A673 (cell line): ENCODE data around the gene NCOA7. TPM values are rescaled to one million over a fixed set of nuclear protein-coding genes. Genes with fewer than 3 reads are reported as not detected.

Source experiments
- BruUV-seq: library from RNA; stranded (reverse); fragments of 400-500 nt; replicated peaks from 2 replicates; lab custom pipeline; 2021; lab: Mats Ljungman, UMichigan
- CTCF ChIA-PET: fragments of 300-600 bp; sonication (Branson Sonifier 250); formaldehyde crosslinking; loops from one replicate; lab custom pipeline; 2022; ENCODE audit warnings: antibody characterized with exemption; lab: Charles Lee
- POLR2A ChIA-PET: fragments of 300-600 bp; sonication (Branson Sonifier 250); formaldehyde crosslinking; loops from one replicate; lab custom pipeline; 2022; ENCODE audit warnings: antibody characterized with exemption; ENCODE audit not compliant: low non-redundant PET; lab: Charles Lee
- DNase-seq: peaks from one replicate; pipeline ENCODE4 v3.0.0-alpha.2; 2015; ENCODE audit warnings: low spot score
- H3K27ac ChIP-seq: fragments of 200-600 bp; sonication (generic); 2 replicates; pipeline ENCODE4 v1.5.1; 2016; ENCODE audit warnings: mixed run types, low read depth, mild to moderate bottlenecking, mixed read lengths, antibody characterized with exemption, low read length; ENCODE audit not compliant: poor library complexity, severe bottlenecking
- H3K27me3 ChIP-seq: fragments of 200-600 bp; sonication (generic); replicated peaks from 2 replicates; pipeline ENCODE4 v1.6.1; 2017; ENCODE audit warnings: mixed run types, low read depth, mild to moderate bottlenecking, mixed read lengths, antibody characterized with exemption, low read length; ENCODE audit not compliant: insufficient read depth, poor library complexity
- H3K36me3 ChIP-seq: fragments of 200-600 bp; sonication (generic); 2 replicates; pipeline ENCODE4 v1.6.1; 2016; ENCODE audit warnings: mixed run types, mild to moderate bottlenecking, mixed read lengths, antibody characterized with exemption, low read length; ENCODE audit not compliant: insufficient read depth, poor library complexity, severe bottlenecking
- H3K4me1 ChIP-seq: fragments of 200-600 bp; sonication (generic); 2 replicates; pipeline ENCODE4 v1.6.1; 2017; ENCODE audit warnings: mixed run types, mild to moderate bottlenecking, mixed read lengths, antibody characterized with exemption, low read length; ENCODE audit not compliant: insufficient read depth, poor library complexity, severe bottlenecking
- H3K4me3 ChIP-seq: fragments of 200-600 bp; sonication (generic); 2 replicates; pipeline ENCODE4 v1.5.1; 2016; ENCODE audit warnings: low read depth, mixed run types, mild to moderate bottlenecking, mixed read lengths, low read length; ENCODE audit not compliant: poor library complexity, severe bottlenecking
- H3K9me3 ChIP-seq: fragments of 200-600 bp; sonication (generic); 2 replicates; pipeline ENCODE4 v1.6.1; 2016; ENCODE audit warnings: mixed run types, low read depth, mild to moderate bottlenecking, mixed read lengths, antibody characterized with exemption, low read length; ENCODE audit not compliant: poor library complexity, severe bottlenecking
- EZH2 ChIP-seq: fragments of 200-600 bp; sonication (generic); IDR thresholded peaks from 2 replicates; pipeline ENCODE4 v1.6.1; 2017; ENCODE audit warnings: borderline replicate concordance, low read depth, mild to moderate bottlenecking, mixed read lengths, antibody characterized with exemption, low read length; ENCODE audit not compliant: poor library complexity, severe bottlenecking
- intact Hi-C: fragments of 100-400 bp; cut with micrococcal nuclease; formaldehyde crosslinking; loops from one replicate; pipeline ENCODE4 v1.10.0; 2022; ENCODE audit not compliant: unreplicated experiment
- total RNA-seq: library from RNA; stranded (reverse); gene quantifications from 2 replicates; pipeline ENCODE4 v1.2.3, GENCODE V29; 2021
- TF ChIP-seq, protein P1 (sequence below): fragments of 300-800, 200-600 bp; sonication (generic); conservative IDR thresholded peaks from 2 replicates; pipeline ENCODE4 v1.5.1; 2017; ENCODE audit warnings: low read depth, mild to moderate bottlenecking, antibody characterized with exemption, low read length, moderate library complexity, mixed read lengths

Gene NCOA7
- total RNA-seq, 1 experiment from 2014 or later = 33.5 TPM

DNA sequence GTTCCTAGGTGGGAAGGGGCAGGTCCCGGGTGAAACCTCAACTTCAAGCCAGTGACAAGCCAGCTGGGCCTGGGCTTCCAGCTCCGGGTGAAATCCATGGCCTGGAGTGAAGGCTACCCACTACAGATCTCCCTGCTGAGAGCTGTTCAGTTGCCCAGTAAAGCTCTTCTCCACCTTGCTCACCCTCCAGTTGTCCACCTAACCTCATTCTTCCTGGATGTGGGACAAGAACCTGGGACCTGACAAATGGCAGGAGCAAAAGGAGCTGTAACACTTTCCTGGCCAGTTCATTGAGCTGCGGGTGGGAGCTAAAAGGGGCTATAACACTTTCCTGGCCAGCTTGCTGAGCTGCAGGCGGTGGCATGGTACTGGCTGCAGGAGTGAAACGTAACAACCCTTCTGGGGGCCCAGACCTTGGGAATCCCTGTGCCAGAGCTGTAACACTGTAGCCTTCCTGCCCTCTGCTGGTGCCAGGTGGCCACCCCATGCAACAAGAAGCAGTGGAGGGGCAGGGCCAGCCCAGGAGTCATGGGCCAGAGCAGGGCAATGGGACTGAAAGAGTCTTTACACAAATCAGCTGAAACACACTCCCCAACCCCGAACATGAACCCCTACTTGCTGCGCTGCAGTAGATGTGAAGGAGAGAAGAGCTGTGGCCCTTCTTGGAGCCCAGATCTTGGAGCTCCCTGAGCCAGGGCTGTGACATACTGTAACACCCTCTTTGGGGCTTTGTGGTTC, 162.2 kb downstream of the NCOA7 start:
- Histone ChIP-seq H3K9me3 (no peaks in the 10 kb centered on the region), H3K27me3 (no peaks in the 10 kb centered on the region), H3K4me1 (peaks cover 8% of the 10 kb centered on the region), H3K27ac (no peak overlapping the region), H3K4me3 (no peak overlapping the region), H3K36me3 (no peaks in the 10 kb centered on the region)
- POLR2A ChIA-PET = no interaction called here
- TF ChIP-seq, protein P1, sequence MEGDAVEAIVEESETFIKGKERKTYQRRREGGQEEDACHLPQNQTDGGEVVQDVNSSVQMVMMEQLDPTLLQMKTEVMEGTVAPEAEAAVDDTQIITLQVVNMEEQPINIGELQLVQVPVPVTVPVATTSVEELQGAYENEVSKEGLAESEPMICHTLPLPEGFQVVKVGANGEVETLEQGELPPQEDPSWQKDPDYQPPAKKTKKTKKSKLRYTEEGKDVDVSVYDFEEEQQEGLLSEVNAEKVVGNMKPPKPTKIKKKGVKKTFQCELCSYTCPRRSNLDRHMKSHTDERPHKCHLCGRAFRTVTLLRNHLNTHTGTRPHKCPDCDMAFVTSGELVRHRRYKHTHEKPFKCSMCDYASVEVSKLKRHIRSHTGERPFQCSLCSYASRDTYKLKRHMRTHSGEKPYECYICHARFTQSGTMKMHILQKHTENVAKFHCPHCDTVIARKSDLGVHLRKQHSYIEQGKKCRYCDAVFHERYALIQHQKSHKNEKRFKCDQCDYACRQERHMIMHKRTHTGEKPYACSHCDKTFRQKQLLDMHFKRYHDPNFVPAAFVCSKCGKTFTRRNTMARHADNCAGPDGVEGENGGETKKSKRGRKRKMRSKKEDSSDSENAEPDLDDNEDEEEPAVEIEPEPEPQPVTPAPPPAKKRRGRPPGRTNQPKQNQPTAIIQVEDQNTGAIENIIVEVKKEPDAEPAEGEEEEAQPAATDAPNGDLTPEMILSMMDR = peak; percentile 50
- no peak for TF ChIP-seq EZH2
- intact Hi-C loops = no loop called here
- BruUV-seq = no TSS peak
- CTCF ChIA-PET = interaction anchor here (0.6 to 1.1 kb wide), 3 partner anchors 118 to 161 kb away, joined by 3 to 5 read pairs (median 3); no protein-coding TSS in a partner anchor
- peak; percentile 60 for DNase-seq

DNA sequence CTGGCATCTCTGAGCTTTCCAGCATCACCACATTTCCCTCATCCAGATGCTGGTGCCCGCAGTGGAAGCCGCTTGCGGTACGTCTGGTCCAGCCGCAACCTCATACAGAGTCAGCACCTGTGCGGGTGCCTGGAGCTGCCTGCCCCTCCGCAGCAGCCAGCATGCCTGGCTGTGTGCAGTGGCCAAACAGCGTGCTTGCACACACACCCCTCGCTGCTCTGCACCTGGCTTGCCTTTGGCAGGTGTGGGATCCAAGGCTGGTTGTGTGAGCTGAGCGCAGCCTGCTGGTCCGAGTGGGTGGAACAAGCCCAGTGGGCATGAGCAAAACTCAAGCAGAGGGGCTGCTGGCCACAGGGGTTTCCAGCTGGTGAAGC, 162.7 kb downstream of the NCOA7 start:
- TF ChIP-seq, protein P1 = no peak
- no peak for TF ChIP-seq EZH2
- no TSS peak for BruUV-seq
- ChIA-PET CTCF (interaction anchor here (0.6 to 1.1 kb wide), 3 partner anchors 118 to 162 kb away, joined by 3 to 5 read pairs (median 3); no protein-coding TSS in a partner anchor), POLR2A (no interaction called here)
- no peak overlapping the region for H3K27ac ChIP-seq
- H3K9me3 ChIP-seq = no peaks in the 10 kb centered on the region
- H3K27me3 ChIP-seq = no peaks in the 10 kb centered on the region
- peaks cover 13% of the 10 kb centered on the region for H3K4me1 ChIP-seq
- H3K36me3 ChIP-seq = no peaks in the 10 kb centered on the region
- no peak for DNase-seq
- no peak overlapping the region for H3K4me3 ChIP-seq
- intact Hi-C loops = no loop called here

DNA sequence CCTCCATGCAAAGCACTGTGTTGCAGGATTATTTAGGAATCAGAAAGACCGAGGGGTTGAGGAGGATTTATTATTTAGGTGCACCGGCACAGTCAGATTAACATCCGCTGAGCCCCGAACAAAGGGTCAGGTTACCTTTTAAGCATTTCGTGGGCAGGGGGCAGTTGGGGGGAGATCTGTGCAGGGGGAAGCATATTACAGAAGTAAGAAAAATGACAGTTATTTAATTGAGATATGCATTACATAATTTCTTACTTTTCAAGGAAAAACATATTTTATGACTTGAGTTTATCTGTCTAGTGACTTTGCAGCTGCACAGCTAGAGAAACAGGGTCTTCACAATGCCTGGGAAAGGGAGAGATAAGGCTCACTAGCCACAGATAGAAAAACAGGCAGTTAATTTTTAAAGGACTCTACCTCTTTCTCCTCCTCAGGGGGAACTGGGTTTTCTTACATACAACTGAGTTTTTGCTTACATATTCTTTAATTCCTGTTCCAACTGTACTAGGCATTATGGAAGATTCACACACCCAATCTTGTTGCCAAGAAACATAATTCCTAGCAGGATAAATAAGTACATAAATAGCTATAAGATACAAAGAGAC, 164.1 kb downstream of the NCOA7 start:
- Histone ChIP-seq H3K4me3 (no peak overlapping the region), H3K27me3 (no peaks in the 10 kb centered on the region), H3K27ac (no peak overlapping the region), H3K9me3 (no peaks in the 10 kb centered on the region), H3K36me3 (no peaks in the 10 kb centered on the region), H3K4me1 (peaks cover 13% of the 10 kb centered on the region)
- ChIA-PET POLR2A (no interaction called here), CTCF (interaction anchor here (0.6 kb wide), 1 partner anchor 97 kb away, joined by 5 read pairs; no protein-coding TSS in a partner anchor)
- no TSS peak for BruUV-seq
- no peak for TF ChIP-seq EZH2
- TF ChIP-seq, protein P1 = no peak
- no peak for DNase-seq
- intact Hi-C loops = no loop called here
